Measurements from ENCODE around the gene ERO1A.

DNA sequence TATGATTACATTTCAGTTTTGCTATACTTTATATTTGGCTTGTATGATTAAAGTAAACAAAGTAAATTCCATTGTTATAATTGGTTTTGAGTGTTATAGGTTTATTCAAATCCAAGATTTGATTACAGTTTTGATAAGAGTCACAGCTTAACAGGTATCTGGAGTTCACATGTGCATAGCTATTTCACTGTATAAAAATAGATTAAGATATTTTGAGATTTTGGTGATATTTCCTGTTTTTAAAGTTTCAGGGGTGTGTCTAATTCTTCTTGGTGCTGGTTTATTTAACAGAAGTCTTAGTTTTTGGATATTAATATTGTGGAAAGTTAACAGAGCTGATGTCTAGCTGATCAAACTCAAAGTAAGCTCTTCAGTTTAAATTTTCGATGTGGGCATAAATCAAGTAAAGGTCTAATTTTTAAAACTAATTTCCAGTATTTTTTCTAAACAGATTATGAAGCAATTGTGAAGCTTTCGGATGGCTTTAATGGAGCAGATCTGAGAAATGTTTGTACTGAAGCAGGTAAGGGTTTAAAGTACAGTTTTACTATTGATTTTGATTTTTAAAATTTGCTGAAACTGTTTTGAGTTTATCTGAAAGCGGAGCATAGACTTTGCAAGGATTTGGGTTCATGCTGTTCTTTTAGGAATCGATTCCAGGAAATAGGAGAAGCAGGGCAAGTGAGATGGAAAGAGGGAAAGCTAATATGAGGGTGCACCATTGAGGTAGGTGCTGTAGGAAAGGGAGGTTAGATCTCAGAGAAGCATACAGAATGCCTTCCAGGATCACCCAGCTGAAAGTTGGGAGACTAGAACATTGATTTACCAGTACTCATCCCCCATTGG lies 28.4 kb upstream of the ERO1A start:
- TF ChIP-seq POLR2AphosphoS5 (IDR thresholded peaks at IDR 0.05; ENCODE audit: low read depth, low read length) (no peak), SIN3A (IDR thresholded peaks at IDR 0.05; ENCODE audit: borderline replicate concordance, insufficient read depth, low read length) (no peak), FOXP2 (optimal IDR thresholded peaks at IDR 0.05; ENCODE audit: borderline replicate concordance, extremely low read depth, extremely low read length, insufficient read depth) (no peak), TAF1 (IDR thresholded peaks at IDR 0.05; ENCODE audit: borderline replicate concordance, insufficient read depth, low read length) (no peak)
- TF ChIP-seq, protein P1, sequence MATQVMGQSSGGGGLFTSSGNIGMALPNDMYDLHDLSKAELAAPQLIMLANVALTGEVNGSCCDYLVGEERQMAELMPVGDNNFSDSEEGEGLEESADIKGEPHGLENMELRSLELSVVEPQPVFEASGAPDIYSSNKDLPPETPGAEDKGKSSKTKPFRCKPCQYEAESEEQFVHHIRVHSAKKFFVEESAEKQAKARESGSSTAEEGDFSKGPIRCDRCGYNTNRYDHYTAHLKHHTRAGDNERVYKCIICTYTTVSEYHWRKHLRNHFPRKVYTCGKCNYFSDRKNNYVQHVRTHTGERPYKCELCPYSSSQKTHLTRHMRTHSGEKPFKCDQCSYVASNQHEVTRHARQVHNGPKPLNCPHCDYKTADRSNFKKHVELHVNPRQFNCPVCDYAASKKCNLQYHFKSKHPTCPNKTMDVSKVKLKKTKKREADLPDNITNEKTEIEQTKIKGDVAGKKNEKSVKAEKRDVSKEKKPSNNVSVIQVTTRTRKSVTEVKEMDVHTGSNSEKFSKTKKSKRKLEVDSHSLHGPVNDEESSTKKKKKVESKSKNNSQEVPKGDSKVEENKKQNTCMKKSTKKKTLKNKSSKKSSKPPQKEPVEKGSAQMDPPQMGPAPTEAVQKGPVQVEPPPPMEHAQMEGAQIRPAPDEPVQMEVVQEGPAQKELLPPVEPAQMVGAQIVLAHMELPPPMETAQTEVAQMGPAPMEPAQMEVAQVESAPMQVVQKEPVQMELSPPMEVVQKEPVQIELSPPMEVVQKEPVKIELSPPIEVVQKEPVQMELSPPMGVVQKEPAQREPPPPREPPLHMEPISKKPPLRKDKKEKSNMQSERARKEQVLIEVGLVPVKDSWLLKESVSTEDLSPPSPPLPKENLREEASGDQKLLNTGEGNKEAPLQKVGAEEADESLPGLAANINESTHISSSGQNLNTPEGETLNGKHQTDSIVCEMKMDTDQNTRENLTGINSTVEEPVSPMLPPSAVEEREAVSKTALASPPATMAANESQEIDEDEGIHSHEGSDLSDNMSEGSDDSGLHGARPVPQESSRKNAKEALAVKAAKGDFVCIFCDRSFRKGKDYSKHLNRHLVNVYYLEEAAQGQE (IDR thresholded peaks at IDR 0.05; ENCODE audit: insufficient read depth in 1 of 2, low read depth in 2 of 2, low read length in 2 of 2), result no peak
